H1 (cell line): ENCODE measurements around the gene TGM4. TPM values are rescaled to one million over a fixed set of nuclear protein-coding genes. Genes with fewer than 3 reads are reported as not detected.

ENCODE experiments used
- BACH1 ChIP-seq: IDR thresholded peaks from 2 replicates; pipeline ENCODE4 v1.6.1; 2012; ENCODE audit warnings: low read length, improper control_type of control experiment
- CHD7 ChIP-seq: fragments of 300-600 bp; sonication (generic); IDR thresholded peaks from 2 replicates; pipeline ENCODE4 v1.7.1; 2012; ENCODE audit warnings: low read length, moderate library complexity, mild to moderate bottlenecking, inconsistent platforms; ENCODE audit not compliant: insufficient replicate concordance
- E2F6 ChIP-seq: IDR thresholded peaks from 2 replicates; pipeline ENCODE4 v1.6.1; 2012; ENCODE audit warnings: inconsistent platforms
- FOSL1 ChIP-seq: IDR thresholded peaks from 2 replicates; pipeline ENCODE4 v1.6.1; 2011; ENCODE audit warnings: mild to moderate bottlenecking, low read depth, low read length, moderate library complexity; ENCODE audit not compliant: insufficient read depth
- USF2 ChIP-seq: IDR thresholded peaks from 2 replicates; pipeline ENCODE4 v1.6.1; 2011; ENCODE audit warnings: low read length, improper control_type of control experiment
- polyA plus RNA-seq, 7 experiments: library from polyadenylated mRNA; depleted of rRNA in 3 of 7; stranded (reverse) in 5 of 7; unstranded in 2 of 7; fragments of >200 nt in 5 of 7; fragments of 200-250 nt in 2 of 7; gene quantifications; 1 replicate in 5 of 7; 2 replicates in 1 of 7; 4 replicates in 1 of 7; pipeline versions ENCODE4 v1.2.1 to v1.2.3, GENCODE V29; 2011 to 2013; ENCODE audit warnings: missing spikeins in 2 of 7, mixed read lengths in 2 of 7
- total RNA-seq: library from RNA; stranded (reverse); fragmentation: NEBNext Ultra II Directional; extraction: Animal tissue kit (Norgen Biotek cat#: 25700); gene quantifications from 2 replicates; pipeline ENCODE4 v1.2.1, GENCODE V29; 2021

TGM4 gene
- total and polyA plus RNA-seq, 2 of the 8 experiments (the other 6 are each of a cell fraction or from before 2014, with no cell fraction given), result 0.02 TPM; not detected in 1

- TF ChIP-seq E2F6, result no peak
- TF ChIP-seq BACH1, result no peak
- TF ChIP-seq USF2, result no peak
- no peak for TF ChIP-seq CHD7
- no peak for TF ChIP-seq FOSL1
- TF ChIP-seq, all 59 proteins: peak for 0
These were observed 34.7 kb downstream of the TGM4 start (continued) for GRCh38 chr3:44909063-44909462.
